GM12878 (cell line): ENCODE data around the gene MAP4K4. TPM values are rescaled to one million over a fixed set of nuclear protein-coding genes. Genes with fewer than 3 reads are reported as not detected.

Experiments
- ATAC-seq: fragments of 200-7000 bp; cut with Tn5 transposase; 3 replicates; pipeline ENCODE4 v1.9.1; 2020; ENCODE audit warnings: mild to moderate bottlenecking, moderate library complexity
- BruUV-seq: library from RNA; stranded (reverse); fragments of 400-500 nt; replicated peaks from 2 replicates; lab custom pipeline; 2021; lab: Mats Ljungman, UMichigan
- CTCF ChIA-PET: fragments of 300-600 bp; sonication (Branson Sonifier 250); formaldehyde crosslinking; extraction: SDS; loops from one replicate; lab custom pipeline; 2021; ENCODE audit warnings: inconsistent platforms; lab: Yijun Ruan, JAX
- POLR2A ChIA-PET: fragments of 350-600 bp; formaldehyde crosslinking; extraction: SDS; loops from one replicate; lab custom pipeline; 2021; ENCODE audit warnings: inconsistent platforms; lab: Charles Lee
- RAD21 ChIA-PET: fragments of 300-600 bp; sonication (Branson Sonifier 250); formaldehyde crosslinking; loops from one replicate; lab custom pipeline; 2023; ENCODE audit warnings: antibody characterized with exemption; ENCODE audit not compliant: unreplicated experiment; lab: Charles Lee
- SMC1A ChIA-PET: fragments of 300-600 bp; sonication (Branson Sonifier 250); formaldehyde crosslinking; loops from one replicate; lab custom pipeline; 2023; ENCODE audit not compliant: unreplicated experiment, uncharacterized antibody; lab: Charles Lee
- DNase-seq: peaks from one replicate; pipeline ENCODE4 v3.0.0-alpha.2; 2011; ENCODE audit warnings: low read depth, low spot score
- FAIRE-seq: peaks from 3 replicates; lab custom pipeline; 2011; peaks lifted over from hg19 to GRCh38; lab: Jason Lieb, UNC
- H2AFZ ChIP-seq: 2 replicates; pipeline ENCODE4 v1.6.0; 2011; ENCODE audit warnings: low read depth, low read length, control low read depth; ENCODE audit not compliant: control insufficient read depth
- H3K27ac ChIP-seq: 2 replicates; pipeline ENCODE4 v1.5.1; 2011; ENCODE audit warnings: control low read depth; ENCODE audit not compliant: control insufficient read depth, insufficient read depth
- H3K27me3 ChIP-seq, 2 experiments: replicated peaks in 1 of 2; 2 replicates each; pipeline versions ENCODE4 v1.6.0 to v1.6.1; 2011; ENCODE audit warnings: low read length in 1 of 2; ENCODE audit not compliant: control insufficient read depth in 2 of 2, insufficient read depth in 2 of 2
- H3K36me3 ChIP-seq, 2 experiments: 2 replicates each; pipeline ENCODE4 v1.5.1; 2011; ENCODE audit warnings: low read length in 1 of 2; ENCODE audit not compliant: control insufficient read depth in 2 of 2, insufficient read depth in 2 of 2
- H3K4me1 ChIP-seq: 2 replicates; pipeline ENCODE4 v1.6.1; 2011; ENCODE audit warnings: mild to moderate bottlenecking, low read length, moderate library complexity, mixed read lengths; ENCODE audit not compliant: control insufficient read depth, insufficient read depth
- H3K4me2 ChIP-seq: 2 replicates; pipeline ENCODE4 v1.6.0; 2011; ENCODE audit warnings: control low read depth; ENCODE audit not compliant: control insufficient read depth, insufficient read depth
- H3K4me3 ChIP-seq: fragments of 200-600 bp; sonication (generic); 2 replicates; pipeline ENCODE4 v1.5.1; 2016
- H3K79me2 ChIP-seq: 2 replicates; pipeline ENCODE4 v1.6.0; 2011; ENCODE audit warnings: low read length; ENCODE audit not compliant: control insufficient read depth, insufficient read depth
- H3K9ac ChIP-seq: 2 replicates; pipeline ENCODE4 v1.8.0; 2011; ENCODE audit warnings: low read length, control low read depth, mixed read lengths; ENCODE audit not compliant: control insufficient read depth, insufficient read depth
- H3K9me3 ChIP-seq: replicated peaks from 3 replicates; pipeline ENCODE4 v1.5.1; 2011; ENCODE audit warnings: mild to moderate bottlenecking, low read length; ENCODE audit not compliant: control insufficient read depth, insufficient read depth
- H4K20me1 ChIP-seq: 2 replicates; pipeline ENCODE4 v1.6.0; 2011; ENCODE audit not compliant: control insufficient read depth, insufficient read depth
- ATF2 ChIP-seq: IDR thresholded peaks from 2 replicates; pipeline ENCODE4 v1.6.1; 2012; ENCODE audit warnings: low read length, inconsistent platforms
- FOXM1 ChIP-seq: IDR thresholded peaks from 2 replicates; pipeline ENCODE4 v1.6.1; 2012; ENCODE audit warnings: low read depth, mild to moderate bottlenecking, inconsistent platforms, low read length, moderate library complexity
- HCFC1 ChIP-seq: fragments of 150-350 bp; IDR thresholded peaks from 2 replicates; pipeline ENCODE4 v1.6.1; 2014; ENCODE audit warnings: low read length
- KLF5 ChIP-seq: fragments of 450-650 bp; IDR thresholded peaks from 2 replicates; pipeline ENCODE4 v1.6.1; 2014; ENCODE audit warnings: mild to moderate bottlenecking; ENCODE audit not compliant: partially characterized antibody
- NBN ChIP-seq: fragments of 450-650 bp; IDR thresholded peaks from 2 replicates; pipeline ENCODE4 v1.6.1; 2016
- NFIC ChIP-seq: IDR thresholded peaks from 2 replicates; pipeline ENCODE4 v1.6.1; 2012; ENCODE audit warnings: low read depth, mild to moderate bottlenecking, inconsistent platforms, low read length, moderate library complexity
- NR2C1 ChIP-seq: fragments of 450-650 bp; IDR thresholded peaks from 2 replicates; pipeline ENCODE4 v1.6.1; 2017; ENCODE audit warnings: antibody characterized with exemption, mild to moderate bottlenecking, moderate library complexity
- NR2C2 ChIP-seq: IDR thresholded peaks from 2 replicates; pipeline ENCODE4 v1.6.1; 2011; ENCODE audit warnings: borderline replicate concordance, low read depth; ENCODE audit not compliant: control insufficient read depth, insufficient read length
- RAD21 ChIP-seq: IDR thresholded peaks from 2 replicates; pipeline ENCODE4 v1.6.1; 2011; ENCODE audit warnings: mild to moderate bottlenecking, low read depth, low read length, moderate library complexity; ENCODE audit not compliant: insufficient read depth
- SIN3A ChIP-seq: IDR thresholded peaks from 2 replicates; pipeline ENCODE4 v1.6.1; 2012; ENCODE audit warnings: low read depth, low read length, improper control_type of control experiment
- SRF ChIP-seq, 2 experiments: IDR thresholded peaks; 2 replicates each; pipeline ENCODE4 v1.6.1; 2011; ENCODE audit warnings: low read depth in 2 of 2, low read length in 2 of 2, mild to moderate bottlenecking in 1 of 2, moderate library complexity in 1 of 2
- TCF7 ChIP-seq: IDR thresholded peaks from 2 replicates; pipeline ENCODE4 v1.6.1; 2014; ENCODE audit warnings: antibody characterized with exemption, borderline replicate concordance
- USF1 ChIP-seq: IDR thresholded peaks from 2 replicates; pipeline ENCODE4 v1.6.1; 2011; ENCODE audit warnings: borderline replicate concordance, low read depth, mild to moderate bottlenecking, moderate library complexity, mixed read lengths, low read length; ENCODE audit not compliant: insufficient read depth; ENCODE audit errors: extremely low read length
- WRNIP1 ChIP-seq: IDR thresholded peaks from 2 replicates; pipeline ENCODE4 v1.6.1; 2011; ENCODE audit warnings: low read depth, low read length, improper control_type of control experiment, borderline replicate concordance
- ZNF274 ChIP-seq: IDR thresholded peaks from one replicate; pipeline ENCODE4 v1.8.0; 2011; ENCODE audit not compliant: insufficient read length, insufficient read depth
- WGBS: methylation state at CpG from one replicate; pipeline ENCODE4 v1.1.6; 2016; ENCODE audit warnings: low lambda C conversion rate; ENCODE audit not compliant: insufficient replicate concordance, insufficient coverage; ENCODE audit errors: missing lambda C conversion rate; 5-methylcytosine and 5-hydroxymethylcytosine counted together
- in situ Hi-C: fragments of 300-500 bp; cut with MboI; formaldehyde crosslinking; loops from 9 replicates; pipeline ENCODE4 v1.14.3; 2018; ENCODE audit warnings: mixed read lengths
- intact Hi-C: fragments of 100-400 bp; cut with micrococcal nuclease; formaldehyde crosslinking; loops from one replicate; pipeline ENCODE4 v1.14.2; 2022; ENCODE audit not compliant: unreplicated experiment
- polyA plus RNA-seq, 11 experiments: library from polyadenylated mRNA; depleted of rRNA in 4 of 11; unstranded in 6 of 11; stranded (reverse) in 5 of 11; fragments of >200 nt; fragmentation: Nextera tagmentation in 4 of 11; fragmentation: Illumina TruSeq in 1 of 11; extraction: Ambion mirVana in 4 of 11; extraction: Trizol in 1 of 11; gene quantifications; 1 replicate in 1 of 11; 2 replicates in 10 of 11; pipeline versions ENCODE4 v1.2.1 to v1.2.3, GENCODE V29; 2011 to 2016; ENCODE audit warnings: inconsistent platforms in 2 of 11, missing spikeins in 2 of 11, low read depth in 1 of 11
- total RNA-seq, 4 experiments: library from RNA; depleted of rRNA in 3 of 4; stranded (reverse); fragments of >200 nt in 3 of 4; fragmentation: Illumina TruSeq in 1 of 4; extraction: Trizol in 1 of 4; gene quantifications; 2 replicates each; pipeline versions ENCODE4 v1.2.1 to v1.2.3, GENCODE V29; 2013 to 2021
- TF ChIP-seq, protein P1 (sequence below): IDR thresholded peaks from 2 replicates; pipeline ENCODE4 v1.6.1; 2012; ENCODE audit warnings: low read depth, low read length, improper control_type of control experiment
- TF ChIP-seq, protein P2 (sequence below): fragments of 450-650 bp; IDR thresholded peaks from 2 replicates; pipeline ENCODE4 v1.6.1; 2018; ENCODE audit warnings: borderline replicate concordance, mild to moderate bottlenecking; ENCODE audit not compliant: partially characterized antibody

The MAP4K4 gene
- total and polyA plus RNA-seq, 10 of the 15 experiments (the other 5 are each of a cell fraction or from before 2014, with no cell fraction given), result 1.9 to 50.4 (median 9.7) TPM

GRCh38 chr2:101852824-101853223, 155.3 kb downstream of the MAP4K4 start:
- BruUV-seq, result no TSS peak
- RAD21 ChIA-PET, result no interaction called here
- CTCF ChIA-PET, result no interaction called here
- H3K27me3 ChIP-seq, result no peaks in the 10 kb centered on the region
- in situ Hi-C loops (no loop called here), intact Hi-C loops (no loop called here)
- no peaks in the 10 kb centered on the region for H3K79me2 ChIP-seq
- H2AFZ ChIP-seq, result no peak overlapping the region
- no peak for ATAC-seq
- DNase-seq, result no peak
- TF ChIP-seq SRF (IDR thresholded peaks at IDR 0.05; ENCODE audit: low read depth in 2 of 2, low read length in 2 of 2) (no peak), NR2C1 (no peak), RAD21 (no peak), HCFC1 (no peak), ZNF274 (no peak), NFIC (no peak), KLF5 (no peak), USF1 (no peak), SIN3A (no peak), NR2C2 (no peak), TCF7 (no peak), ATF2 (no peak), WRNIP1 (no peak), NBN (no peak), FOXM1 (no peak)
- TF ChIP-seq, protein P1, sequence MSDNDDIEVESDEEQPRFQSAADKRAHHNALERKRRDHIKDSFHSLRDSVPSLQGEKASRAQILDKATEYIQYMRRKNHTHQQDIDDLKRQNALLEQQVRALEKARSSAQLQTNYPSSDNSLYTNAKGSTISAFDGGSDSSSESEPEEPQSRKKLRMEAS, result no peak
- TF ChIP-seq, protein P2, sequence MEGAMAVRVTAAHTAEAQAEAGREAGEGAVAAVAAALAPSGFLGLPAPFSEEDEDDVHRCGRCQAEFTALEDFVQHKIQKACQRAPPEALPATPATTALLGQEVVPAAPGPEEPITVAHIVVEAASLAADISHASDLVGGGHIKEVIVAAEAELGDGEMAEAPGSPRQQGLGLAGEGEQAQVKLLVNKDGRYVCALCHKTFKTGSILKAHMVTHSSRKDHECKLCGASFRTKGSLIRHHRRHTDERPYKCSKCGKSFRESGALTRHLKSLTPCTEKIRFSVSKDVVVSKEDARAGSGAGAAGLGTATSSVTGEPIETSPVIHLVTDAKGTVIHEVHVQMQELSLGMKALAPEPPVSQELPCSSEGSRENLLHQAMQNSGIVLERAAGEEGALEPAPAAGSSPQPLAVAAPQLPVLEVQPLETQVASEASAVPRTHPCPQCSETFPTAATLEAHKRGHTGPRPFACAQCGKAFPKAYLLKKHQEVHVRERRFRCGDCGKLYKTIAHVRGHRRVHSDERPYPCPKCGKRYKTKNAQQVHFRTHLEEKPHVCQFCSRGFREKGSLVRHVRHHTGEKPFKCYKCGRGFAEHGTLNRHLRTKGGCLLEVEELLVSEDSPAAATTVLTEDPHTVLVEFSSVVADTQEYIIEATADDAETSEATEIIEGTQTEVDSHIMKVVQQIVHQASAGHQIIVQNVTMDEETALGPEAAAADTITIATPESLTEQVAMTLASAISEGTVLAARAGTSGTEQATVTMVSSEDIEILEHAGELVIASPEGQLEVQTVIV, result no peak
- H3K36me3 ChIP-seq, result no peaks in the 10 kb centered on the region
- H3K4me1 ChIP-seq, result no peaks in the 10 kb centered on the region
- H4K20me1 ChIP-seq, result no peaks in the 10 kb centered on the region
- WGBS, result 51% methylated on average over 2 of the region's 2 CpGs
- H3K4me2 ChIP-seq, result no peak overlapping the region
- no peak overlapping the region for H3K4me3 ChIP-seq
- no peak for FAIRE-seq
- SMC1A ChIA-PET, result no interaction called here
- no peaks in the 10 kb centered on the region for H3K9me3 ChIP-seq
- POLR2A ChIA-PET, result no interaction called here
- H3K27ac ChIP-seq, result no peak overlapping the region
- H3K9ac ChIP-seq, result no peak overlapping the region
